Transverse colon (tissue), 4 donors: ENCODE data around the gene SNX8. TPM values are rescaled to one million over a fixed set of nuclear protein-coding genes. Genes with fewer than 3 reads are reported as not detected.

Source experiments
- DNase-seq: peaks from one replicate; pipeline ENCODE4 v3.0.0-alpha.2; 2019
- H3K27ac ChIP-seq, 4 donors: fragments of 200-600 bp; sonication (generic); 2 replicates each; pipeline ENCODE4 v1.5.1; 2016 to 2018; ENCODE audit warnings: inconsistent platforms in 4 of 4
- H3K27me3 ChIP-seq: fragments of 200-600 bp; sonication (generic); 2 replicates; pipeline ENCODE4 v1.5.1; 2017; ENCODE audit warnings: inconsistent platforms
- H3K36me3 ChIP-seq, 4 donors: fragments of 200-600 bp; sonication (generic); 2 replicates each; pipeline ENCODE4 v1.5.1; 2017 to 2019; ENCODE audit warnings: inconsistent platforms in 4 of 4
- H3K4me1 ChIP-seq, 4 donors: fragments of 200-600 bp; sonication (generic); 2 replicates each; pipeline ENCODE4 v1.5.1; 2017 to 2020; ENCODE audit warnings: inconsistent platforms in 4 of 4
- H3K4me3 ChIP-seq, 4 donors: fragments of 200-600 bp; sonication (generic); 1 replicate in 1 of 4; 2 replicates in 3 of 4; pipeline versions ENCODE4 v1.5.1 to v1.6.1; 2017 to 2019; ENCODE audit warnings: inconsistent platforms in 4 of 4
- H3K9me3 ChIP-seq, 2 donors: fragments of 200-600 bp; sonication (generic); 2 replicates each; pipeline ENCODE4 v1.5.1; 2017 to 2019; ENCODE audit warnings: inconsistent platforms in 2 of 2
- CTCF ChIP-seq, 5 experiments: fragments of 200-600 bp in 3 of 5; fragments of 450-650 bp in 2 of 5; sonication (generic) in 3 of 5; IDR thresholded peaks; 1 replicate in 2 of 5; 2 replicates in 3 of 5; pipeline ENCODE4 v1.5.1; 2016 to 2017; ENCODE audit warnings: antibody characterized with exemption in 5 of 5, inconsistent platforms in 3 of 5, mild to moderate bottlenecking in 2 of 5, moderate library complexity in 1 of 5
- EP300 ChIP-seq: sonication (generic); formaldehyde crosslinking; IDR thresholded peaks from one replicate; pipeline ENCODE4 v1.6.1; 2017; ENCODE audit warnings: antibody characterized with exemption, low read depth
- POLR2A ChIP-seq: fragments of 450-650 bp; IDR thresholded peaks from one replicate; pipeline ENCODE4 v1.6.1; 2016; ENCODE audit warnings: antibody characterized with exemption, mild to moderate bottlenecking, moderate library complexity
- POLR2AphosphoS5 ChIP-seq, 3 donors: sonication (generic); formaldehyde crosslinking; IDR thresholded peaks; one replicate each; pipeline ENCODE4 v1.6.1; 2016; ENCODE audit warnings: antibody characterized with exemption in 3 of 3
- WGBS, 2 donors: methylation state at CpG; one replicate each; pipeline ENCODE4 v1.1.5; 2018; ENCODE audit warnings: low coverage in 1 of 2; 5-methylcytosine and 5-hydroxymethylcytosine counted together
- in situ Hi-C, 4 donors: fragments of 200-750 bp; cut with MboI; loops; one replicate each; pipeline versions ENCODE4 v1.15.0 to v1.15.1; 2017; ENCODE audit warnings: low sequenced_read_pairs in 3 of 4, low pct_ligation_motif_present in 1 of 4, low pct_unique_long_range_greater_than_20kb in 1 of 4
- intact Hi-C: fragments of 100-400 bp; cut with DNase I; formaldehyde crosslinking; loops from one replicate; pipeline ENCODE4 v1.15.1; 2023; ENCODE audit warnings: low total_unique reads
- total RNA-seq, 4 donors: library from RNA; depleted of rRNA; stranded (reverse); fragments of >200 nt; gene quantifications; one replicate each; pipeline ENCODE4 v1.1.0, GENCODE V29; 2016

Gene SNX8
- total RNA-seq, 4 donors from 2014 or later = 3.8 to 27.3 (median 9.2) TPM

DNA sequence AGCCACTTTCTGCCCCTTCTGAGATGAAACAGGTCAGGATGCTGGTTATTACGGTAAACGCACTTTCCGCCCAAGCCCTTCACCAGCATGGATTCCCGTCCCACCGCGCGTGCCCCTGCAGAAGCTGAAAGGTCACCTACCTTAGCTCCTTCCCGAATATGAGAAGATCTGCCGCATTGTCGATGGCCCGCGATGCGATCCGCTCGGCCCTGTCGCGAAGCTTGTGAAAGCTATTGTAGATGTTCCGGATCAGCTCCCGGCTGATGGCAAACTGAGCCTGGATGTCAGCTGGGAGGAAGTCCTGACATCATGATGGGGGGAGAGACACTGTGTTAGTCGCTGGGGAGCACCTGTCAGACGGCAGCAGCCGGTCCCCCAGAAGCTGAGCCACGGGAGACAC lies 50.1 kb downstream of the SNX8 start:
- DNase-seq = no peak
- TF ChIP-seq EP300 = no peak
- no peak for TF ChIP-seq CTCF (IDR thresholded peaks at IDR 0.05)
- TF ChIP-seq POLR2AphosphoS5 (IDR thresholded peaks at IDR 0.05) = no peak
- no peak for TF ChIP-seq POLR2A
- 98% methylated on average over 23 of the region's 23 CpGs; no CpG with 5 or more reads in 1 of the 2 donors for WGBS, 2 donors
- H3K9me3 ChIP-seq = no peaks in the 10 kb centered on the region
- H3K27ac ChIP-seq = no peak overlapping the region
- no peak overlapping the region for H3K4me3 ChIP-seq
- no peaks in the 10 kb centered on the region for H3K4me1 ChIP-seq
- H3K27me3 ChIP-seq = no peaks in the 10 kb centered on the region
- intact Hi-C loops (no loop called here), in situ Hi-C loops (no loop called here)
- peaks cover 0 to 13% (median 0%) of the 10 kb centered on the region in 4 donors for H3K36me3 ChIP-seq

DNA sequence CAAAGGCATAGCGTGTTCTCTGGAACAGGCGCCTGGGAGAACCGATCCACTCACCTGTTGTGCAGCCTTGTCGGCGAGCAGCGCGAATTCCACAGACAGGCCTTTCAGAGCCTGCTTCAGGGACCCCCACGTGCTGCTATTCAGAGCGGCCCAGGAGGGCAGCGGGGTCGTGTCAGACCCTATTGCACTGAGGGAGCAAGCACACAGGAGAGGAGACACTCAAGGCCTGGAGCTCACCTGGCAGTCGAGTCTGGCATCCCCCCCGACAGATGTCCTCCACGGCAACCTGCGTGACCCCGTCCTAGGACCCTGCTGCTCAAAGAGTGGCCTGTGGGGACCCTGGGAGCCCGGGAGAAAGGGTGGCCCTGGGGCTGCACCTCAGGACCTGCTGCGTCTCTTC lies 51.1 kb downstream of the SNX8 start:
- Histone ChIP-seq H3K4me1 (no peaks in the 10 kb centered on the region), H3K36me3 (peaks cover 0 to 13% (median 0%) of the 10 kb centered on the region in 4 donors), H3K9me3 (no peaks in the 10 kb centered on the region), H3K27ac (no peak overlapping the region), H3K27me3 (no peaks in the 10 kb centered on the region), H3K4me3 (no peak overlapping the region)
- intact Hi-C loops = no loop called here
- WGBS, 2 donors = 90% methylated on average over 18 of the region's 18 CpGs; no CpG with 5 or more reads in 1 of the 2 donors
- no peak for DNase-seq
- TF ChIP-seq CTCF (IDR thresholded peaks at IDR 0.05) = no peak
- TF ChIP-seq POLR2A = no peak
- no peak for TF ChIP-seq POLR2AphosphoS5 (IDR thresholded peaks at IDR 0.05)
- TF ChIP-seq EP300 = no peak
- in situ Hi-C loops = no loop called here

DNA sequence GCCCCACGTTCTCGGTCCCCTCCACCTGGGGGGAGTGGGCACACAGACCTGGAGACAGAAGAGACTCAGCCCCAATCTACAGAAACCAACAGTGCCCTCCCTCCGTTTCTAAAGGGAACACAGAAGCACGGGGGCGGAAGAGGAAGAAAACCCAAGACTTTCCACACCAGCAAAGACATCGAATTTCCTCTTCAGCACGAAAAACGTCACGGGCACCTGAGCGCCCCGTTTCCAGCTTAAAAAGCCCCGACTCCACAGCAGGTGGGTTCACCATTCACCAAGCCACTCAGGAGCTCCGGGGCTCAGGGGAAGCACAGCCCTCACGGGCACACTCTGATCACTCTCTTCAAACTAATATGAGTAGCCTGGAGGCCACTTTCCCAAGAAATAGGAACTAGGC lies 52.6 kb downstream of the SNX8 start:
- Histone ChIP-seq H3K36me3 (peaks cover 0 to 13% (median 0%) of the 10 kb centered on the region in 4 donors), H3K9me3 (no peaks in the 10 kb centered on the region), H3K27ac (no peak overlapping the region), H3K27me3 (no peaks in the 10 kb centered on the region), H3K4me1 (no peaks in the 10 kb centered on the region), H3K4me3 (no peak overlapping the region)
- TF ChIP-seq EP300 (no peak), CTCF (IDR thresholded peaks at IDR 0.05) (no peak)
- 74% methylated on average over 14 of the region's 14 CpGs; no CpG with 5 or more reads in 1 of the 2 donors for WGBS, 2 donors
- intact Hi-C loops (no loop called here), in situ Hi-C loops (no loop called here)
- no peak for DNase-seq

- no peak overlapping the region for H3K27ac ChIP-seq
- peaks cover 0 to 13% (median 0%) of the 10 kb centered on the region in 4 donors for H3K36me3 ChIP-seq
- DNase-seq = no peak
Measured at GRCh38 chr7:2260820-2261219, 53.4 kb downstream of the SNX8 start.

More at GRCh38 chr7:2260820-2261219, 53.4 kb downstream of the SNX8 start:
- 74% methylated on average over 5 of the region's 5 CpGs; no CpG with 5 or more reads in 1 of the 2 donors for WGBS, 2 donors
- intact Hi-C loops (no loop called here), in situ Hi-C loops (no loop called here)
- no peak overlapping the region for H3K4me3 ChIP-seq
- TF ChIP-seq POLR2AphosphoS5 (IDR thresholded peaks at IDR 0.05) = no peak
- no peak for TF ChIP-seq EP300
- no peak for TF ChIP-seq CTCF (IDR thresholded peaks at IDR 0.05)
- TF ChIP-seq POLR2A = no peak
- no peaks in the 10 kb centered on the region for H3K27me3 ChIP-seq
- no peaks in the 10 kb centered on the region for H3K9me3 ChIP-seq
- H3K4me1 ChIP-seq = no peaks in the 10 kb centered on the region
